Measurements from ENCODE around the gene INAFM2.

GRCh38 chr15:40295297-40295696 lies 28.2 kb upstream of the INAFM2 start:
- no peak for TF ChIP-seq POLR2AphosphoS5 (IDR thresholded peaks at IDR 0.05; ENCODE audit: low read depth, low read length)
- no peak for TF ChIP-seq EZH2phosphoT487 (IDR thresholded peaks at IDR 0.05; ENCODE audit: borderline replicate concordance)
- TF ChIP-seq JUND (IDR thresholded peaks at IDR 0.05) = no peak
- no peak for TF ChIP-seq CTCF (IDR thresholded peaks at IDR 0.05 in 2 of 3, conservative IDR thresholded peaks at IDR 0.05 in 1 of 3; ENCODE audit: borderline replicate concordance in 1 of 3, insufficient read depth in 1 of 3, low read depth in 2 of 3, low read length in 2 of 3)
- no peak for TF ChIP-seq MAX (IDR thresholded peaks at IDR 0.05)
- no peak for TF ChIP-seq SRF (IDR thresholded peaks at IDR 0.05; ENCODE audit: low read depth)
- no peak for TF ChIP-seq EZH2 (IDR thresholded peaks at IDR 0.05)
- no peak for TF ChIP-seq POLR2A (IDR thresholded peaks at IDR 0.05; ENCODE audit: borderline replicate concordance, extremely low read depth, insufficient read depth, insufficient read length)
- no peak for TF ChIP-seq SIN3A (IDR thresholded peaks at IDR 0.05; ENCODE audit: low read depth)
- TF ChIP-seq TCF7L2 (IDR thresholded peaks at IDR 0.05; ENCODE audit: borderline replicate concordance, extremely low read depth, insufficient read depth, insufficient read length) = no peak
- TF ChIP-seq ELF1 (IDR thresholded peaks at IDR 0.05; ENCODE audit: borderline replicate concordance, low read depth) = no peak
- no peak for TF ChIP-seq REST (IDR thresholded peaks at IDR 0.05; ENCODE audit: low read depth)
- no peak for TF ChIP-seq CEBPB (IDR thresholded peaks at IDR 0.05; ENCODE audit: low read depth)
- no peak for TF ChIP-seq SP1 (IDR thresholded peaks at IDR 0.05; ENCODE audit: low read depth)

Measured in HCT116 (cell line).